GM21576 (cell line): ENCODE results near the gene APOL4.
"Not testable (repeated sequence)": the region's sequence is repeated elsewhere in the genome, so short reads cannot be mapped to it uniquely, and the experiment has no call there.

Experiments used
- ATAC-seq: cut with Tn5 transposase; IDR thresholded peaks from one replicate; pipeline ENCODE4 v1.9.1; 2021; ENCODE audit warnings: mild to moderate bottlenecking, moderate library complexity; ENCODE audit not compliant: unreplicated experiment

Gene APOL4

DNA sequence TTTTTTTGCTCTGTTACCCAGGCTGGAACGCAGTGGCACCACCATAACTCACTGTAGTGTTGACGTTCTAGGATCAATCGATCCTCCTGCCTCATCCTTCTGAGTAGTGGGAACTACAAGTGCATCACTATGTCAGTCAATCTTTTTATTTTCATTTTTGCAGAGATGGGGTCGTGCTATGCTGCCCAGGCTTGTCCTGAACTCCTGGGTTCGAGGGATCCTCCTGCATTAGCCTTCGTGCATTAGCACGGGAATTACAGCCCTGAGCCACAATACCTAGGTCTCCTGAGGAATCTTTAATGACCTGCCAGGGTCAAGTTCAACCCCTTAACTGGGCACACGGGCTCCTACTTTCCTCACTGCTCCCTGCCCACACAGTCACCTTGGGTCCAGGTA, 45.5 kb downstream of the APOL4 start:
- ATAC-seq = no peak

DNA sequence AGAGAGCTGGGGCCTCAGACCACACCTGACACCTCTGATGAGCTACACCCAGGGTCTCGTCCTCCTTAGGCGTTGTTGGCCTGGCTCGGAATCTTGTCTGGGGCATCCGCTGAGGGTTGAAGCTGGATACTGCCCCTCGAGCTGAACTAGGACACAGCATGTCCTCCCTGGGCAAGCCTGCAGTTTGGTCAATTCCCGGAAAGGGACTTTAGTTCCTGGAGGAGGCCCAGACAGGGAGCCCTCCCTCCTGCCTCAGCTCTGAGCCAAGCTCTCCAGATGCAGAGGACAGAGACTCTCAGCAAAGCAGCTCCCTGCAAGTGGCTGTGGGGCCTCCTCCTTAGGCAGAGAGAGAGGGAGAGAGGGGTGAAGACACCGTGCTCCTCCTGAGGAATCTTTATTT, 45.9 kb downstream of the APOL4 start:
- ATAC-seq = no peak

DNA sequence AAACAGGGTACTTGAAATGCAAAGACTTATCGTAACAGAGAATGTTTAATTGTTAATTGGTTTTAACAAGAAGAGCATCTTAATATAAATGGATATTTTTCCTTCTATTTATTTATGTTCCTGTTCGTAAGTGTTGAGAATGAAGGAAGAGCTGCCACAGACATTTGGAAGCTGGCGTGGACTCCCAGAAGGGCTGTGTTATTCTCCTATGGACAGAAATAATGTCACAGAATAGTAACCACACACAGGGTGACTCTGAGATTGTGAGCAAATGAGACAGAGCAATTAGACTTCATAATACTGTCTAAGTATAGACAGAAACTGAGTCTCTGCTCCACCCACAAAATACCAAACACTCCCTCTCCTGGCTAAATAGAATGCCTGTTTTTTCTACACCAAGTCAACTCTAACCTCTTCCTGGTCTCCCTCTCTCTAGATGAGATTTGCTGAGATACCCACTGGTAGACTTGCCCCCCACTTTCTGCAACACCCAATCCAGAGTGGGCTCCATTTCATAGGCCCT, 47.1 kb downstream of the APOL4 start:
- ATAC-seq = no peak

DNA sequence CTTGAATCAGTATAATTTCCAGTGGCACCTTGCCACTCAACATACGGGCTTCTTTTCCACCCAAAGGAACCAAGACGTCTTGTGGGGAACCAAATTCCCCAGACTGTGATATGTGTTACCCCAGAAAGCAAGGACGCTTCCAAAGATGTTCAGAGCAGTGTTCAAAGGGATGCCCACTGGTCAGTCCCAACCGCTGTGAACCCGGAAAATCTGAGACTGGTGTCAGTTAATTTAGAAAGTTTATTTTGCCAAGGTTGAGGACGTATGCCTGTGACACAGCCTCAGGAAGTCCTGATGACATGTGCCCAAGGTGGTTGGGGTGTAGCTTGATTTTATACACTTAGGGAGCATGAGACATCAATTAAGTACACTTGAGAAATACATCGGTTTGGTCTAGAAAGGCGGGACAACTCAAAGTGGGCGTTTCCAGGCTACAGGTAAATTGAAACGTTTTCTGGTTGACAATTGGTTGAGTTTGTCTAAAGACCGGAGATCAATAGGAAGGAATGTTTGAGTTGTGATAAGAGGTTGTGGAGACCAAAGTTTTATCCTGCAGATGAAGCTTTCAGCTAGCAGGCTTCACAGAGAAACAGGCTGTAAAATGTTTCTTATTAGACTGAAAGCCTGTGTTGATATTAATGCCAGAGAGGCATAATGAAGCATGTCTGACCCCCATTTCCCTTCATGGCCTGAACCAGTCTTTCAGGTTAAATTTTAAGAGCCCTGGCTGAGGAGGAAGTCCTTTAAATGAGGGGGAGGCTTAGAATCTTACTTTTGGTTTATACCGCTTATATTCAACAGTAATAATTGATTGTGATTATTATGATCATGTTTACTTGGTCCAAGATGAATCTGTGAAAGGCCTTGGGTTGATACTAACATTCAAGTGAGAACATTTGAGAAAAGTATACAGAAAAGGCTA, 47.8 kb downstream of the APOL4 start:
- no peak for ATAC-seq

DNA sequence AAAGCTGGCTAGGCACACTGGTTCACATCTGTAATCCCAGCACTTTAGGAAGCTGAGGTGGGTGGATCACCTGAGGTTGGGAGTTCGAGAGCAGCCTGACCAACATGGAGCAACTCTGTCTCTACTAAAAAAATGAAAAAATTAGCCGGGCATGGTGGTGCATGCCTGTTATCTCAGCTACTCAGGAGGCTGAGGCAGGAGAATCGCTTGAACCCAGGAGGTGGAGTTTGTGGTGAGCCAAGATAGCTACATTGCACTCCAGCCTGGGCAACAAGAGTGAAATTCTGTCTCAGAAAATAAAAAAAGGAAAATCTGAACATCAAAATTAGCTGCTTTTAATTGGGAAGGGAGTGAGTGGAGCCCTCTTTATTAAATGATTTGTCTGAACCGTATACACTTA, 48.8 kb downstream of the APOL4 start:
- ATAC-seq = not testable (repeated sequence)

DNA sequence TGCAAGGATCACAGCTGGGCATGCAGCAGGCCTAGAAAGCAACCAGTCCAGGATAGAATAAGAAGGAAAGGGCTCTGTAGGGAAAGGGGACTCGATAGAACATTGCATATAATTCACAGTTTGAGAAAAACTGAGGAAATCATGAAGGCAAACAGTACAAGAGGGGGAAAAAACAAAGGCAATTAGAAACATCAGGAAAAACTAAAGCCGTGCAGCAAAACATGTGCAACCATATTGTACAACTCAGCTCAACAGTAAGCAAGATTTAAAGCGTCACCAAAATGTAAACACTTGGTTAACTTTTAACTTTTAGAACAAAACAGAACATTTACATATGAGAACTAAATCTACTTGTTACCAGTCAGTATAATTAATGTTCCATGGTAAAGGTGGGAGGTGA, 49.5 kb downstream of the APOL4 start:
- ATAC-seq = no peak

DNA sequence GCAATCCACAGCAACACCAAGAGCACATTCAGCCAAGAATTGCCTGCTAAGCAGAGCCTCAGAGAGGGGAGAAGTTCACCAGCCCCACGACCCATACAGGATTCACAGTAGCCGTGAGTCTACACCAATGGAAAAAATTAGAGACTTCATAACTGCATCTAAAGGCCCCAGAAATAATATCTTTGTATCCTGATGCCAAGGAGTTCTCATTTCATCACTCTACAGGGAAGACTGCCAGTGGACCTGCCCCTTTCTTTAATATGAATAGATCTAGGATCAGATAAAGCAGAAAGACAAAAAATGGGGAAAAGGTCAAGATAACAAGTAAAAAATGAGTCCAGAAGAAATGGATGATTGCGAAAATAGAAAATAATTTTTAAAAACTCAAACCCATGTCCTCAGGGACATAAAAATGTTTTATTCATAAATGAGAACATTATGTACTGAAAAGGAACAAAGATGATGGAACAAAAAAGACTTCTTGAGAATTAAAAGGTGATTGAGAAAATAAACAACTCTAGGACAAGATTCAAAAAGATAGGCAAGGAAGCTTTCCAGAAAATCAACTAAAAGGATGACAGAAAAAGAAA, 50.5 kb downstream of the APOL4 start:
- no peak for ATAC-seq

DNA sequence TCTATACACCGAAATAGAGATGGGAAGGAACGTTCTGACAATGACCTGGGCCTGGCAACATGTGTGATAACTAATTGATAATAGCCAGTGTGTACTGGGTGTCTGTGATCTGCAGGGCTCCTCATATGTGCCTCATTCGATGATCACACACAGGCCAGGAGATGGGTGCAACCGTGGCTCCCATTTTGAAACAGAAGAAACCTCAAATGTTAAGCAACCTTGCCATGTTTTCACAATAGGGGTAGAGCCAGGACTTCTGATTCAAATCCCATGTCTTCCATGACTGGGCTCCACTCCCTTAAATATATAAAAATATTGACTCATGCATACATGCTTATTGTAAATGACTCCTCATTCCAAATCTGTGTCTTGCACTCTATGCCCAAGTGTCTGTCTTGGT, 52.2 kb downstream of the APOL4 start:
- ATAC-seq = no peak

DNA sequence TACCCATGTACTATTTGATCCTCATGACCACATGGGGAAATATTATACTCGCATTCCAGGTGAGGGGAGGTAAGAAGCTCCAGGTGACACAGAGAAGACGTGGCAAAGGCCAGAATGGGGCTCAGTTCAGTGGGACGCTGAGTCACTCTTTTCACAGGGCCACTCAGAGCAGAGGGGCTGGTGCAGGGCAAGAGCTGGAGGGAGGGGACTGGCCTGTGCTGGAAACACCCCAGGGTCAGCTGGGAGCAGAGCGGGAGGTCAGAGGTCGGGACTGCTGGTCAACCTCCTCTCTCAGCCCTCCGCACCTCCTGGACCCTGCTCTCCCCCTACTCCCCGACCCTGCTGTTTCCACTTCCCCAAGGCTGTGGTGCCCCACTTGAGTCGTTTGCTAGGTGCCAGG, 53.2 kb downstream of the APOL4 start:
- ATAC-seq = no peak

DNA sequence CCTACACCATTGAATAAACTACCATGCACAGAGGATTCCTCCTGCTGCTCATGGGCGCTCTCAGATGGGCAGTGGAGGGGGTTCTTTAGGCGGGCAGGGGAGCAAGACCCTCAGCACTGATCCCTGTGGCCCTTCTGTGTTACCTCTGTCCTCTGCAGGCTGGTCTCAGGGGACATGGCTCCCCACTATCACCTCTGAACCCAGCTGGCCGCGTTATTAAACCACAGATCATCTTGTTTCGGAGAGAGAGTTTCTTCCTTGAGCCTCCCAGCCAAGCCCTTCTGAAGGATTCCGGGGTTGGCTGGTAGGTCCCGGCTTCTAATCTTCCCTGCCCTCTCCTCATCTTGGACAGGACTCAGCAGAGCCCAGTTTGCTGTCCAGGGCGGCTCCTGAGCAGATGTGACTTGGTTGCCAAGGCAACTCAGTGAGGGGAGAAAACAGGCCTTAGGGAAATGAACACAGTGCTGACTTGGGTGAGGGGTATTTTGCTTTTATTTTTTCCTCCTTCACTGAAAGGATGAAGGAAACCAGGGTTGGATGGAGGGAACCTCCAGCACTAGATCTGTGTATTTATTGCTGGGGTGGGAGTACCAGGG, 54.3 kb downstream of the APOL4 start:
- ATAC-seq = no peak

DNA sequence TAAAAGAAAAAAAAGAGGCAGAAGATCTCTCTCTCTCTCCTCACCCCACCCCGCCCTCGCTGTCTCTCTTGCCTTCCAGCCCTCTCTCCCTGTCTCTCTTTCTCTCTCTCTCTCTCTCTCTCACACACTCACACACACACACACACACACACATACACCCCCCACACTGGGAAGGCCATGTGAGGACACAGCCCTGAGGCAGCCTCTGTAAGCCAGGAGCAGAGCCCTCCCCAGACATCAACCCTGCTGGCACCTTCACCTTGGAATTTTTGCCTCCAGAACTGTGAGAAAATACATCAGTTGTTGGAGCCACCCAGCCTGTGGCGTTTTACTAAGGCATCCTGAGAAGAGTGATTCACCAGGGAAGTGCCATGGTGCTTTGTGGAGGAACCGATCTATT, 55.7 kb downstream of the APOL4 start:
- no peak for ATAC-seq

DNA sequence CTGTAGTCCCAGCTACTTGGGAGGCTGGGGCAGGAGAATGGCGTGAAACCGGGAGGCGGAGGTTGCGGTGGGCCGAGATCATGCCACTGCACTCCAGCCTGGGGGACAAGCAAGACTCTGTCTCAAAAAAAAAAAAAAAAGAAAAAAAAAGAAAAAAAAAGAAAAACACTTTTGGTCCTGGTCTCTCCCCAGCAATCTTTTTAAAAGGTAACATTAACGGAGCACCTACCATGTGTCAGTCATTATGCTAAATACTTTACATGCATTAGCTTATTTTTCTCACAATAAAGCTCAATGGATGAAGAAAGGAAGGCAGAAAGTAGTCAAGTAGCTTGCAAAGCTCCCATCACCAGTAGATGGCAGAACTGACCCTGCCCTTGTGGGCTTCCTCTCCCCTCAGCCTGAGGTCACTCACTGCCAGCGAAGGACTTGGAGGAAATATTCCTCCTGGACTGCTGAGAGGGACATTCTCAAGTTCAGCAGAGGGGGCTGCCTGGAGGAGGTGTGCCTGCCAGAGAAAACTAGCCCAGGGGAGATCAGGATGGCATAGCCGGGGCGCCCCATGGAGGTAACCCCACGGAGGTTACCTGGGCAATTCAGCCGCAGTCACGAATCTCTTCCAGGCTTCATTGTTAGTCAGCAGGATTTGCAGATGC, 56.6 kb downstream of the APOL4 start:
- ATAC-seq = no peak

DNA sequence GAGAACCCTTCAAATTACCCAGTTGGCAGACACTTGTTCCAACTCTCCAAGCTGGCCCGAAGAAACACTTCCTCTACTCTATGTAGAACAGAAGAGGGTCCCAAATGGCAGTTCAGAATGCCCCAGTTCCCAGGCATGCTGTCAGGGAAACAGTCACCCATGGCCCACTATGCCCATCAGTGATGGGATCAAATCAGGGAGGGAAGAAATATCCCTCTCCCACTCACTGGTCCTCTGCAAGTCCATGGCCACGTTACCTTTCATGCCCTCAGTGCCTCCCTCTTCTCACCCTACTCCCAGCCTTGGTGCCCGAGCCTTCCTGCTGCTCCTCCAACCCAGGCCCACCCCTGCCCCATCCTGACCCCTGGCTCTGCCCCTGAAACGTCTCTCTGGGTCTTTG, 57.7 kb downstream of the APOL4 start:
- no peak for ATAC-seq

DNA sequence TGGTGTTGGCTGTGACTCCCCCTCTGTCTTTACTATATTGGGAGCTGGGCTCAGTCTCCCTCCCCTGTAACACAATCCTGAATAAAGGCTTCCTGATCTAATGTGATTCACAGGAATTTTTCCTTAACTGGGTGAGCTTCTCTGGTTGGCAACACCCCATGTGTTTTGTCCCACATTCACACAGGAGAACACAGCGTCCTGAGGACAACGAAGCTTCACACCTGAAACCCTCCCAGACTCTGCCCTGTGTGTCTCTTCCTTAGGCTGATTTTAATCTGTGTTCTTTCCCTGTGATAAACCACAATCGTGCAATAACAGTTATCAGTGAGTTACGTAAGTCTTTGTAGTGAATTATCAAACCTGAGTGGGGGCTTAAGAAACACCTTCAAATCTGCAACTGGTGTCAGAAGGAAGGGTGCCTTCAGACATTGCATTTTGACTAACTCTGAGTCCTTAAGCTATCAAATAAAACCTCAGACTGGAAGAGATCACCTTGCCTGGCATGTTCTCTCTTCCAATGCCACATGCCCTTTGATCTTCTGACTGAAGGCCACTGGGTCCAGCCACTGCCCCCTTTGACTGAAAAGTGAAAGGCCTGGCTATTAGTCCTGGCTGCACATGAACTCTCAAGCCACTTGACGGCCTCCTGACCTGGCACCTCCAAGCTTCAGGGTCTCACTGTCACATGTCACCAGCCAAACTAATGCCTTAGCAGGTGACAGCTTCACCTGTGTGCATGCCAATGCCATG, 58.4 kb downstream of the APOL4 start:
- ATAC-seq = no peak

DNA sequence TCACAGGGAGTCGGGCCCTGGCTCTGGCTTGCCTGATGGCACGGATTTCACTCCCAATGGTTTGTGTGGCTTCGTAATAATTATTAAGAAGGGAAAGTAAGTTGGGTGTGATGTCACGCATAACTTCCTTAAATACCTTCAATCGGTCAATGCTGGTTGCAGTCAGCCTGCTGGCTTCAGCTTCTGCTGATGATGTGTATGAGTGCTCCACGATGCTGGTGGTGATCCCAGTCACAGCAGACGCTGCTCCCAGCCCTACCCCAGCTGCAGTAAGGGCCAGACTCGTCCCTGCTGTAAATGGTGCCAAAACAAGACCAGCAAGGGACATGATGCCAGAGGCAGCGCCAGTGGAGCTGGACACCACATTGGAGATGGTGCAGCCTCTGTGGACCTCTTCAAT, 60.1 kb downstream of the APOL4 start:
- no peak for ATAC-seq
